ENCODE results near the gene FAM234B.

FAM234B gene

GRCh38 chr12:13093191-13093847 lies 49.1 kb downstream of the FAM234B start:
- Histone ChIP-seq H3K27ac (ENCODE audit: low read depth, low read length) (no peak overlapping the region), H3K4ac (ENCODE audit: low read depth, low read length) (no peak overlapping the region), H2AK5ac (ENCODE audit: low read length) (no peak overlapping the region), H3K36me3 (ENCODE audit: control insufficient read depth, insufficient read depth, low read length) (no peaks in the 10 kb centered on the region), H3K56ac (ENCODE audit: low read length) (no peak overlapping the region), H4K5ac (ENCODE audit: low read length) (no peak overlapping the region), H3K79me1 (ENCODE audit: low read length) (no peaks in the 10 kb centered on the region), H3K23ac (ENCODE audit: low read length) (no peak overlapping the region), H3K79me2 (ENCODE audit: control insufficient read depth, insufficient read depth, low read length) (no peaks in the 10 kb centered on the region), H2BK15ac (replicated peaks; ENCODE audit: low read depth) (no peak overlapping the region), H2BK5ac (ENCODE audit: low read length) (no peak overlapping the region), H3K9ac (ENCODE audit: low read length) (no peak overlapping the region), H3K4me3 (ENCODE audit: low read length) (no peak overlapping the region), H3K27me3 (ENCODE audit: insufficient read depth, low read length, poor library complexity) (no peaks in the 10 kb centered on the region), H3K4me1 (ENCODE audit: control insufficient read depth, low read depth, low read length) (peaks cover 5% of the 10 kb centered on the region), H2BK120ac (ENCODE audit: low read depth, low read length) (no peak overlapping the region), H3K18ac (ENCODE audit: low read length) (no peak overlapping the region), H3K4me2 (ENCODE audit: low read length) (no peak overlapping the region), H4K8ac (ENCODE audit: low read depth, low read length) (no peak overlapping the region)
- no peak for DNase-seq
- no CpG with 5 or more reads among the region's 7 CpGs for WGBS (ENCODE audit: extremely low coverage, insufficient coverage, low lambda C conversion rate)

- H3K79me1 ChIP-seq (ENCODE audit: low read length) = no peaks in the 10 kb centered on the region
- H4K8ac ChIP-seq (ENCODE audit: low read depth, low read length) = no peak overlapping the region
- WGBS (ENCODE audit: extremely low coverage, insufficient coverage, low lambda C conversion rate) = no CpG with 5 or more reads among the region's 2 CpGs
- no peak overlapping the region for H3K4ac ChIP-seq (ENCODE audit: low read depth, low read length)
- no peak overlapping the region for H3K23ac ChIP-seq (ENCODE audit: low read length)
- H3K18ac ChIP-seq (ENCODE audit: low read length) = no peak overlapping the region
- H3K27ac ChIP-seq (ENCODE audit: low read depth, low read length) = no peak overlapping the region
- H3K4me2 ChIP-seq (ENCODE audit: low read length) = no peak overlapping the region
- no peak overlapping the region for H4K5ac ChIP-seq (ENCODE audit: low read length)
- no peaks in the 10 kb centered on the region for H3K36me3 ChIP-seq (ENCODE audit: control insufficient read depth, insufficient read depth, low read length)
- no peak overlapping the region for H2BK5ac ChIP-seq (ENCODE audit: low read length)
- no peak overlapping the region for H2BK15ac ChIP-seq (replicated peaks; ENCODE audit: low read depth)
- no peak overlapping the region for H3K56ac ChIP-seq (ENCODE audit: low read length)
- H2AK5ac ChIP-seq (ENCODE audit: low read length) = no peak overlapping the region
- H3K9ac ChIP-seq (ENCODE audit: low read length) = no peak overlapping the region
- H2BK120ac ChIP-seq (ENCODE audit: low read depth, low read length) = no peak overlapping the region
- H3K4me3 ChIP-seq (ENCODE audit: low read length) = no peak overlapping the region
- H3K4me1 ChIP-seq (ENCODE audit: control insufficient read depth, low read depth, low read length) = peaks cover 4% of the 10 kb centered on the region
- no peak for DNase-seq
- no peaks in the 10 kb centered on the region for H3K27me3 ChIP-seq (ENCODE audit: insufficient read depth, low read length, poor library complexity)
- no peaks in the 10 kb centered on the region for H3K79me2 ChIP-seq (ENCODE audit: control insufficient read depth, insufficient read depth, low read length)
These were observed 49.7 kb downstream of the FAM234B start for GRCh38 chr12:13093848-13094220.

DNA sequence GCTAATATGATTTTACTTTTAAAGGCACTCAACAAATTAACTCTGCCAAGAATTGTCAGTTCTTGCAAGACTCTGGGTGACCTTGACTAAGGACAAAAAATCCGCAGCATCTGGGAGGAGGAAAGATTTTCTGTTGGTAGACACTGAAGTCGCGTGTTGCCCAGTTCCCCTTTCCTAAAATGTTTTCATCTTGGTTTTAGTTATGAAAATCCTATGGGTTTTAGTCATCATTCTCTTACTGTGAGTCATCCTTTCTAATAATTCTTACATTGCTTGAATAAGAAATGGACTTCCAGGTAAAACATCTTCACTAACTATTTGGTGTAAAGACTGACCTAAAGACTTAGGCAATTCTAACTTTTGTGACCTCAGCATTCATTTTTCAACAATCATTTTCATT lies 50.2 kb downstream of the FAM234B start:
- no CpG with 5 or more reads among the region's 3 CpGs for WGBS (ENCODE audit: extremely low coverage, insufficient coverage, low lambda C conversion rate)
- DNase-seq = no peak
- H2BK120ac ChIP-seq (ENCODE audit: low read depth, low read length) = no peak overlapping the region

DNA sequence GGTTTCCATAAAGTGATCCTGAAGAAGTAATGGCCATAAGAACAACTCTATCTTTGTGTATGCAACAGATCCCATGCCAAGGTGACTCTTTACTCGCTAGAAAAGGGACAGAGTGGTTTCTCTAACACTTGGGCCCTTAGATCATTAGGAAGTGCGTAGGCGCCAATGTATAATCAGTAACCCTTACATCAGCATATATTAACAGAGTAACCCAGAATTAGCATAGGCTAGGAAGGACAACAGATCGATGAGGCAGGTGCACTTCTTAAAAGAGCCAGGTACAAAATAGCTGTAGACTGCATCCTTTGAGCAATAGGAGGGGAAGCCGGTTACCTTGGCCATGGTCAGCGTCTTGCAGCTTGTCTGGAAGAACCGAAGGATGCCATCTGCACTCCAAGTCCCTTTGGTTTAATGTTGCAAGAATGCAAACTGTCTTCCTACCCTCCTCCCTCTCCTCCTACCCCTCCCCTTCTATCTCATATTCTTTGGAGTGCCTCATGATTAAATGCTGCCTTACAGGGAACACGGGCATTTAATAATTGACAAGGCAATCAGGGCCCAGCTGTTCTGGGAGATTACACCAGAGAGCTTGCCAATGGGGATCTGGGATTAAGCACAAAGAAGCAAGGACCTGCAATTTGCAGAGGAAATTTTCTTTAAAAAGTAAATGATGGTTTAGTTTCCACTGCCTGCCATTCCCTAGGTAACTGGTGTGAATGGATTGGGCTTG lies 51.2 kb downstream of the FAM234B start:
- no peak overlapping the region for H2BK5ac ChIP-seq (ENCODE audit: low read length)
- no peak overlapping the region for H4K8ac ChIP-seq (ENCODE audit: low read depth, low read length)
- no peak overlapping the region for H2BK120ac ChIP-seq (ENCODE audit: low read depth, low read length)
- peaks cover 6% of the 10 kb centered on the region for H3K4me1 ChIP-seq (ENCODE audit: control insufficient read depth, low read depth, low read length)
- H3K4me3 ChIP-seq (ENCODE audit: low read length) = no peak overlapping the region
- no peaks in the 10 kb centered on the region for H3K36me3 ChIP-seq (ENCODE audit: control insufficient read depth, insufficient read depth, low read length)
- no peak overlapping the region for H3K4me2 ChIP-seq (ENCODE audit: low read length)
- DNase-seq = no peak
- H2BK15ac ChIP-seq (replicated peaks; ENCODE audit: low read depth) = no peak overlapping the region
- H3K56ac ChIP-seq (ENCODE audit: low read length) = no peak overlapping the region
- no peaks in the 10 kb centered on the region for H3K79me1 ChIP-seq (ENCODE audit: low read length)
- no peak overlapping the region for H4K5ac ChIP-seq (ENCODE audit: low read length)
- WGBS (ENCODE audit: extremely low coverage, insufficient coverage, low lambda C conversion rate) = no CpG with 5 or more reads among the region's 8 CpGs
- no peak overlapping the region for H3K9ac ChIP-seq (ENCODE audit: low read length)
- H3K27me3 ChIP-seq (ENCODE audit: insufficient read depth, low read length, poor library complexity) = no peaks in the 10 kb centered on the region
- peak overlapping the region; percentile 10 for H3K23ac ChIP-seq (ENCODE audit: low read length)
- no peak overlapping the region for H3K27ac ChIP-seq (ENCODE audit: low read depth, low read length)
- H3K18ac ChIP-seq (ENCODE audit: low read length) = no peak overlapping the region
- H2AK5ac ChIP-seq (ENCODE audit: low read length) = no peak overlapping the region
- H3K4ac ChIP-seq (ENCODE audit: low read depth, low read length) = no peak overlapping the region
- no peaks in the 10 kb centered on the region for H3K79me2 ChIP-seq (ENCODE audit: control insufficient read depth, insufficient read depth, low read length)

More for the DNA sequence above, 50.2 kb downstream of the FAM234B start:
- Histone ChIP-seq H2BK15ac (replicated peaks; ENCODE audit: low read depth) (no peak overlapping the region), H3K4me2 (ENCODE audit: low read length) (no peak overlapping the region), H3K79me2 (ENCODE audit: control insufficient read depth, insufficient read depth, low read length) (no peaks in the 10 kb centered on the region), H3K23ac (ENCODE audit: low read length) (no peak overlapping the region), H3K27ac (ENCODE audit: low read depth, low read length) (no peak overlapping the region), H4K8ac (ENCODE audit: low read depth, low read length) (no peak overlapping the region), H3K79me1 (ENCODE audit: low read length) (no peaks in the 10 kb centered on the region), H3K56ac (ENCODE audit: low read length) (no peak overlapping the region), H3K4me3 (ENCODE audit: low read length) (no peak overlapping the region), H3K4ac (ENCODE audit: low read depth, low read length) (no peak overlapping the region), H2BK5ac (ENCODE audit: low read length) (no peak overlapping the region), H2AK5ac (ENCODE audit: low read length) (no peak overlapping the region), H3K9ac (ENCODE audit: low read length) (no peak overlapping the region), H3K36me3 (ENCODE audit: control insufficient read depth, insufficient read depth, low read length) (no peaks in the 10 kb centered on the region), H3K18ac (ENCODE audit: low read length) (no peak overlapping the region), H4K5ac (ENCODE audit: low read length) (no peak overlapping the region), H3K27me3 (ENCODE audit: insufficient read depth, low read length, poor library complexity) (no peaks in the 10 kb centered on the region), H3K4me1 (ENCODE audit: control insufficient read depth, low read depth, low read length) (peaks cover 4% of the 10 kb centered on the region)

DNA sequence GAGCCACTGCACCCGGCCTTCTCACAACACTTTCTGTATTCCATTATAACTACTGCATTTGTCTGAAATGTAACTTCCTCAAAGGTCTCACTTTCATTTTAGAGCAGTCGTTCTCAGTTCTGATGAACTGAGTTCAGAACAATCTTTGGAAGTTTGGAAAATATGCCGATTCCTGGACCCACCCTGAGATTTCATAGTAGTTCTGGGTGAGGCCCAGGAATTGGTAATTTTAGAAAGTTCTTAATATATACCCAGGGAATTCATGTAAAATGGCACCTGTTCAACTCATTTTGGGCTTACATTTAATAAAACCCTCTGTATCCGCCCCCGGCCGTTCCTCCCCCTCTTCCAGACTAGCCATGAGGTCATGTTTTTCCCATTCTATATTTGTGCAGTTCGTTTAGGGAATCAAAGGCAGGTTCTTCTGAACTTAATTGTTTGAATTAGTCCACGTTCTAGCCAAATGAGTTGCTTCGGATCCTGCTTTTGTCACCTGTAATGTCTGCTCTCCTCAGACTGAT lies 53.4 kb downstream of the FAM234B start:
- no peaks in the 10 kb centered on the region for H3K79me1 ChIP-seq (ENCODE audit: low read length)
- H3K9ac ChIP-seq (ENCODE audit: low read length) = peak overlapping the region; percentile 42
- no peak overlapping the region for H3K4me3 ChIP-seq (ENCODE audit: low read length)
- H2BK5ac ChIP-seq (ENCODE audit: low read length) = no peak overlapping the region
- H3K4ac ChIP-seq (ENCODE audit: low read depth, low read length) = no peak overlapping the region
- H3K23ac ChIP-seq (ENCODE audit: low read length) = no peak overlapping the region
- H3K36me3 ChIP-seq (ENCODE audit: control insufficient read depth, insufficient read depth, low read length) = no peaks in the 10 kb centered on the region
- no peak overlapping the region for H2BK15ac ChIP-seq (replicated peaks; ENCODE audit: low read depth)
- no peak overlapping the region for H2BK120ac ChIP-seq (ENCODE audit: low read depth, low read length)
- H3K18ac ChIP-seq (ENCODE audit: low read length) = no peak overlapping the region
- no peak for DNase-seq
- H4K8ac ChIP-seq (ENCODE audit: low read depth, low read length) = no peak overlapping the region
- H2AK5ac ChIP-seq (ENCODE audit: low read length) = no peak overlapping the region
- peak overlapping the region; percentile 80 for H3K56ac ChIP-seq (ENCODE audit: low read length)
- H3K79me2 ChIP-seq (ENCODE audit: control insufficient read depth, insufficient read depth, low read length) = no peaks in the 10 kb centered on the region
- no peak overlapping the region for H3K4me2 ChIP-seq (ENCODE audit: low read length)
- H3K27ac ChIP-seq (ENCODE audit: low read depth, low read length) = no peak overlapping the region
- no peak overlapping the region for H4K5ac ChIP-seq (ENCODE audit: low read length)
- peaks cover 7% of the 10 kb centered on the region for H3K4me1 ChIP-seq (ENCODE audit: control insufficient read depth, low read depth, low read length)
- H3K27me3 ChIP-seq (ENCODE audit: insufficient read depth, low read length, poor library complexity) = no peaks in the 10 kb centered on the region
- WGBS (ENCODE audit: extremely low coverage, insufficient coverage, low lambda C conversion rate) = no CpG with 5 or more reads among the region's 9 CpGs

Measured in mesendoderm (in vitro differentiated cells).